ENCODE measurements around the gene MARCO. TPM values are rescaled to one million over a fixed set of nuclear protein-coding genes. Genes with fewer than 3 reads are reported as not detected.

The MARCO gene
- total RNA-seq, 1 experiment from 2014 or later = 0.54 TPM

GRCh38 chr2:118936306-118936705 is 5.7 kb upstream of the MARCO start:
- Histone ChIP-seq H3K4me3 (replicated peaks in 1 of 2; ENCODE audit: low read depth in 1 of 2, low read length in 2 of 2) (no peak overlapping the region), H3K27me3 (ENCODE audit: insufficient read depth, low read length) (peaks cover 2% of the 10 kb centered on the region; the same call in 1 of the 2 replicates), H3K36me3 (ENCODE audit: control insufficient read depth in 1 of 2, insufficient read depth in 2 of 2, low read length in 2 of 2) (no peaks in the 10 kb centered on the region), H3K79me2 (ENCODE audit: insufficient read depth, low read length) (no peaks in the 10 kb centered on the region), H3K27ac (ENCODE audit: low read depth, low read length) (no peak overlapping the region), H3K4me1 (ENCODE audit: control insufficient read depth in 1 of 2, insufficient read depth in 2 of 2, low read length in 2 of 2) (no peaks in the 10 kb centered on the region), H4K20me1 (ENCODE audit: insufficient read depth) (no peaks in the 10 kb centered on the region), H3K9ac (ENCODE audit: low read length) (no peak overlapping the region), H3K4me2 (ENCODE audit: low read length) (no peak overlapping the region), H3K9me2 (ENCODE audit: insufficient read depth) (no peaks in the 10 kb centered on the region), H3K9me3 (ENCODE audit: control insufficient read depth in 1 of 2, insufficient read depth in 1 of 2, low read depth in 1 of 2, low read length in 2 of 2) (peaks cover 8 to 9% of the 10 kb centered on the region in 2 experiments), H2AFZ (ENCODE audit: low read depth, low read length, poor library complexity, severe bottlenecking) (no peak overlapping the region)
- ChIA-PET RAD21 (ENCODE audit: low non-redundant PET in 1 of 2, low total read pairs in 2 of 2, uncharacterized antibody in 2 of 2, unreplicated experiment in 2 of 2) (no interaction called here), CTCF (no interaction called here), POLR2A (no interaction called here)
- DNase-seq (ENCODE audit: low read depth, low spot score) (no peak), ATAC-seq (no peak)
- BruUV-seq (replicated peaks) = no TSS peak
- TF ChIP-seq POLR2AphosphoS5 (IDR thresholded peaks at IDR 0.05; ENCODE audit: low read depth, low read length) (no peak), ZBTB33 (IDR thresholded peaks at IDR 0.05; ENCODE audit: extremely low read depth, insufficient replicate concordance, low read length) (no peak), JUND (IDR thresholded peaks at IDR 0.05) (no peak), SIN3A (IDR thresholded peaks at IDR 0.05; ENCODE audit: low read depth) (no peak)
- intact Hi-C loops (cut with micrococcal nuclease) = no loop called here

GRCh38 chr2:118936936-118937335 is 5.1 kb upstream of the MARCO start:
- Histone ChIP-seq H3K36me3 (ENCODE audit: control insufficient read depth in 1 of 2, insufficient read depth in 2 of 2, low read length in 2 of 2) (no peaks in the 10 kb centered on the region), H3K4me3 (replicated peaks in 1 of 2; ENCODE audit: low read depth in 1 of 2, low read length in 2 of 2) (no peak overlapping the region), H3K27me3 (ENCODE audit: insufficient read depth, low read length) (peaks cover 8% of the 10 kb centered on the region; the same call in 1 of the 2 replicates), H3K9me2 (ENCODE audit: insufficient read depth) (no peaks in the 10 kb centered on the region), H3K9me3 (ENCODE audit: control insufficient read depth in 1 of 2, insufficient read depth in 1 of 2, low read depth in 1 of 2, low read length in 2 of 2) (peaks cover 8 to 9% of the 10 kb centered on the region in 2 experiments), H2AFZ (ENCODE audit: low read depth, low read length, poor library complexity, severe bottlenecking) (no peak overlapping the region), H3K4me1 (ENCODE audit: control insufficient read depth in 1 of 2, insufficient read depth in 2 of 2, low read length in 2 of 2) (no peaks in the 10 kb centered on the region), H4K20me1 (ENCODE audit: insufficient read depth) (no peaks in the 10 kb centered on the region), H3K79me2 (ENCODE audit: insufficient read depth, low read length) (no peaks in the 10 kb centered on the region), H3K27ac (ENCODE audit: low read depth, low read length) (no peak overlapping the region), H3K9ac (ENCODE audit: low read length) (no peak overlapping the region), H3K4me2 (ENCODE audit: low read length) (no peak overlapping the region)
- no peak for DNase-seq (ENCODE audit: low read depth, low spot score)
- ATAC-seq = no peak
- POLR2A ChIA-PET = no interaction called here
- intact Hi-C loops (cut with micrococcal nuclease) = no loop called here
- BruUV-seq (replicated peaks) = no TSS peak
- RAD21 ChIA-PET (ENCODE audit: low non-redundant PET in 1 of 2, low total read pairs in 2 of 2, uncharacterized antibody in 2 of 2, unreplicated experiment in 2 of 2) = no interaction called here
- CTCF ChIA-PET = no interaction called here
- no peak for TF ChIP-seq TCF7L2 (IDR thresholded peaks at IDR 0.05; ENCODE audit: borderline replicate concordance, extremely low read depth, insufficient read depth, insufficient read length)
- TF ChIP-seq EZH2 (IDR thresholded peaks at IDR 0.05) = no peak
- no peak for TF ChIP-seq EZH2phosphoT487 (IDR thresholded peaks at IDR 0.05; ENCODE audit: borderline replicate concordance)
- TF ChIP-seq CEBPB (IDR thresholded peaks at IDR 0.05; ENCODE audit: low read depth) = no peak
- no peak for TF ChIP-seq POLR2AphosphoS5 (IDR thresholded peaks at IDR 0.05; ENCODE audit: low read depth, low read length)
- TF ChIP-seq CBX3 (IDR thresholded peaks at IDR 0.05; ENCODE audit: low read depth) = no peak
- TF ChIP-seq SIN3A (IDR thresholded peaks at IDR 0.05; ENCODE audit: low read depth) = no peak
- no peak for TF ChIP-seq ZFX (IDR thresholded peaks at IDR 0.05)
- no peak for TF ChIP-seq SP1 (IDR thresholded peaks at IDR 0.05; ENCODE audit: low read depth)
- TF ChIP-seq RAD21 (IDR thresholded peaks at IDR 0.05; ENCODE audit: low read depth) = no peak
- no peak for TF ChIP-seq FOSL1 (IDR thresholded peaks at IDR 0.05; ENCODE audit: low read depth)
- no peak for TF ChIP-seq CTCF (IDR thresholded peaks at IDR 0.05 in 2 of 3, conservative IDR thresholded peaks at IDR 0.05 in 1 of 3; ENCODE audit: borderline replicate concordance in 1 of 3, insufficient read depth in 1 of 3, low read depth in 2 of 3, low read length in 2 of 3)
- no peak for TF ChIP-seq JUND (IDR thresholded peaks at IDR 0.05)
- TF ChIP-seq EGR1 (IDR thresholded peaks at IDR 0.05; ENCODE audit: low read depth) = no peak
- TF ChIP-seq ZBTB33 (IDR thresholded peaks at IDR 0.05; ENCODE audit: extremely low read depth, insufficient replicate concordance, low read length) = no peak

Measured in HCT116 (cell line).